Thyroid gland (tissue), 4 donors: ENCODE results near the gene ICAM5. TPM values are rescaled to one million over a fixed set of nuclear protein-coding genes. Genes with fewer than 3 reads are reported as not detected.

Experiments
- DNase-seq, 2 donors: peaks; one replicate each; pipeline ENCODE4 v3.0.0-alpha.2; 2019
- H3K27ac ChIP-seq, 3 donors: fragments of 200-600 bp; sonication (generic); 1 replicate in 2 of 3; 2 replicates in 1 of 3; pipeline ENCODE4 v1.5.1; 2016 to 2019; ENCODE audit warnings: mild to moderate bottlenecking in 1 of 3, moderate library complexity in 1 of 3
- H3K27me3 ChIP-seq: fragments of 200-600 bp; sonication (generic); one replicate; pipeline ENCODE4 v1.5.1; 2019
- H3K36me3 ChIP-seq, 2 donors: fragments of 200-600 bp; sonication (generic); one replicate each; pipeline ENCODE4 v1.5.1; 2016 to 2019
- H3K4me1 ChIP-seq, 2 donors: fragments of 200-600 bp; sonication (generic); one replicate each; pipeline ENCODE4 v1.5.1; 2017 to 2019
- H3K4me3 ChIP-seq, 3 donors: fragments of 200-600 bp; sonication (generic); replicated peaks in 1 of 3; 1 replicate in 2 of 3; 2 replicates in 1 of 3; pipeline ENCODE4 v1.5.1; 2016; ENCODE audit warnings: mild to moderate bottlenecking in 1 of 3
- H3K9me3 ChIP-seq: fragments of 200-600 bp; sonication (generic); one replicate; pipeline ENCODE4 v1.5.1; 2017
- CTCF ChIP-seq, 6 experiments: fragments of 200-600 bp in 3 of 6; fragments of 450-650 bp in 3 of 6; sonication (generic) in 3 of 6; IDR thresholded peaks; one replicate each; pipeline ENCODE4 v1.5.1; 2016 to 2019; ENCODE audit warnings: antibody characterized with exemption in 6 of 6, mild to moderate bottlenecking in 2 of 6, inconsistent platforms in 1 of 6, moderate library complexity in 1 of 6
- POLR2A ChIP-seq, 2 donors: fragments of 450-650 bp; IDR thresholded peaks; one replicate each; pipeline ENCODE4 v1.6.1; 2017; ENCODE audit warnings: antibody characterized with exemption in 2 of 2, mild to moderate bottlenecking in 2 of 2, moderate library complexity in 1 of 2
- WGBS, 2 donors: methylation state at CpG; one replicate each; pipeline ENCODE4 v1.1.5; 2017; 5-methylcytosine and 5-hydroxymethylcytosine counted together
- intact Hi-C: fragments of 100-400 bp; cut with DNase I; formaldehyde crosslinking; loops from one replicate; pipeline ENCODE4 v1.15.1; 2023
- total RNA-seq, 4 donors: library from RNA; depleted of rRNA; stranded (reverse); fragments of >200 nt; gene quantifications; one replicate each; pipeline ENCODE4 v1.2.3, GENCODE V29; 2016

ICAM5 gene
- total RNA-seq, 4 donors from 2014 or later: 1.0 to 1.6 TPM; not detected in 2

DNA sequence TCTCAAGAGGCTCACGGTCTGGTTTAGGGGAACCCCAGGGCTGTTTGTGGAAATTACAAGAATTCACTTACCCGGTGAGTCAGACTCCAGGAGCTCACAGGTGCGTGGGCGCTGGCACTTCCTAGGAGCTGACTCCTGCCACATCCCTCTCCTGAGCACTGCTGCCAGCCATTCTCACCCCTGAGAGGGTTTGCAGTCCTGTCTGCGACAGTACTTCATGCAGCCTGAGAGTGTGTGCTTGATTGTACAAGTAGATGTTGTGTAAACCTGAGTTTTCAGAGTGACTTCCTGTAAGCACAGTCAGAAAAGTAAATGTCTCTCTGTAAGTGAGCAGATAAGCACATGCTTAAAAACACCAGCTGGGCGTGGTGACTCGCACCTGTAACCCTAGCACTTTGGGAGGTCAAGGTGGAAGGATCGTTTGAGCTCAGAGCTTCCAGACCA is 29.6 kb upstream of the ICAM5 start:
- TF ChIP-seq CTCF (IDR thresholded peaks at IDR 0.05) (no peak), POLR2A (IDR thresholded peaks at IDR 0.05) (peak in 1 of 2 donors; percentile 18)
- intact Hi-C loops: no loop called here
- no peaks in the 10 kb centered on the region for H3K9me3 ChIP-seq
- peaks cover 15 to 23% of the 10 kb centered on the region in 2 donors for H3K4me1 ChIP-seq
- H3K27ac ChIP-seq: peak overlapping the region; percentile 44 to 69 (median 57)
- DNase-seq: peak; percentile 94 to 97
- WGBS, 2 donors: 21 to 45% methylated on average over 8 of the region's 8 CpGs
- peaks cover 17 to 26% of the 10 kb centered on the region in 2 donors for H3K36me3 ChIP-seq
- H3K4me3 ChIP-seq: no peak overlapping the region
- no peaks in the 10 kb centered on the region for H3K27me3 ChIP-seq

DNA sequence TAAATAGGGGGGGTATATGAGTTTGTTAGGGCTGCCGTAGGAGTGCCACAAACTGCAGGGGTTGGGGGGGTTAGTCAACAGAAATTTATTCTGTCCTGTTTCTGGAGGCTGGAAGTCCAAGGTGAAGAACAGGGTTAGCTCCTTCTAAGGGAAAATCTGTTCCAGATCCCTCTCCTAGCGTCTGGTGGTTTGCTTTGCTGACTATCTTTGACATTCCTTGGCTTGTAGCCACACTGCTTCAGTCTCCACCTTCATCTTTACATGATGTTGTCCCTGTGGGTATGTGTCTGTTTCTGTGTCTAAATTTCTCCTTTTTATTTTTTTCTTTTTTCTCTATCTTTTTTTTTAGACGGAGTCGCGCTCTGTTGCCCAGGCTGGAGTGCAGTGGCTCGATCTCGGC is 27.0 kb upstream of the ICAM5 start:
- 65 to 72% methylated on average over 7 of the region's 7 CpGs for WGBS, 2 donors
- H3K9me3 ChIP-seq: no peaks in the 10 kb centered on the region
- DNase-seq: no peak

DNA sequence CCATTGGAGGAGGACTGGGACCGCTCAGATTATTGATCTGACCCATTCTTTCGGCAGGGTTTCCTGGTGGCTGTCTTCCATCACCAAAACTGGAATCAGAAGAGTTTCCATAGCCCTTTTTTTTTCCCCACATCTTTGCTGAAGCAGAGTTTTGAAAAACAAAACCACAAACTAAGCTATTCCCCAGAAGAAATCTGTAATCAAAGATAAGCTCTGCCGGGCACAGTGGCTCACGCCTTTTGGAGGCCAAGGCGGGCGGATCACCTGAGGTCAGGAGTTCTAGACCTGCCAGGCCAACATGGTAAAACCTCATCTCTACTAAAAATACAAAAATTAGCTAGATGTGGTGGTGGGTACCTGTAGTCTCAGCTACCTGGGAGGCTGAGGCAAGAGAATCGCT is 23.0 kb upstream of the ICAM5 start:
- TF ChIP-seq POLR2A (IDR thresholded peaks at IDR 0.05): no peak
- TF ChIP-seq CTCF (IDR thresholded peaks at IDR 0.05): no peak
- intact Hi-C loops: no loop called here
- 95 to 96% methylated on average over 7 of the region's 7 CpGs for WGBS, 2 donors

More for the DNA sequence above, 27.0 kb upstream of the ICAM5 start:
- Histone ChIP-seq H3K27ac (no peak overlapping the region), H3K4me1 (peaks cover 15 to 23% of the 10 kb centered on the region in 2 donors), H3K4me3 (no peak overlapping the region), H3K27me3 (no peaks in the 10 kb centered on the region), H3K36me3 (peaks cover 9 to 10% of the 10 kb centered on the region in 2 donors)
- no peak for TF ChIP-seq CTCF (IDR thresholded peaks at IDR 0.05)
- no peak for TF ChIP-seq POLR2A (IDR thresholded peaks at IDR 0.05)
- intact Hi-C loops: no loop called here

DNA sequence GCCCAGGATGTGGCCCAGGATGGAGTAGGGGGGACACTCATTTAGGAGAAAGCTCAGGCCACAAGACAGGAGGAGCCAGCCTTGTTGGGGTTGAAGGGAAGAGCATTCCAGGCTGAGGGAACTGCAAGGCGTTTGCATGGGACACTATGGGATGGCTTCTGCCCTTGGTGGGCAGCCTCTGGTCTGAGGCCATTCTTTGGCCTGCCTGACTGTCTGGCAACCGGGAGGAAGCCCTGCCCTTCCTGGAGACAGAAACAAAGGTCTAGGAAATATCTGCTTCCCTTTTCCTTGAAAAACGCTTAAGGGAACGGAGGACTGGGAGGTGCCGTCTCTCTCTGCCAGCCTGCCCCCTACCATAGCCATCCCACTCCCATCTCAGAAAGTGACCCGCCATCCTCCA is 21.7 kb upstream of the ICAM5 start:
- Histone ChIP-seq H3K27ac (peak overlapping the region; percentile 6 to 48 (median 29)), H3K9me3 (no peaks in the 10 kb centered on the region), H3K4me1 (peaks cover 10 to 21% of the 10 kb centered on the region in 2 donors), H3K4me3 (no peak overlapping the region), H3K36me3 (no peaks in the 10 kb centered on the region), H3K27me3 (no peaks in the 10 kb centered on the region)
- intact Hi-C loops: loop anchor here (2.0 kb wide), 1 partner anchor 121 kb away; no protein-coding TSS in a partner anchor
- no peak for DNase-seq
- TF ChIP-seq CTCF (IDR thresholded peaks at IDR 0.05): no peak
- no peak for TF ChIP-seq POLR2A (IDR thresholded peaks at IDR 0.05)
- 69 to 75% methylated on average over 6 of the region's 6 CpGs for WGBS, 2 donors

More for the DNA sequence above, 23.0 kb upstream of the ICAM5 start:
- no peaks in the 10 kb centered on the region for H3K9me3 ChIP-seq
- no peak for DNase-seq
- no peaks in the 10 kb centered on the region for H3K27me3 ChIP-seq
- no peaks in the 10 kb centered on the region for H3K36me3 ChIP-seq
- H3K4me1 ChIP-seq: peaks cover 10 to 21% of the 10 kb centered on the region in 2 donors
- H3K27ac ChIP-seq: no peak overlapping the region
- no peak overlapping the region for H3K4me3 ChIP-seq

DNA sequence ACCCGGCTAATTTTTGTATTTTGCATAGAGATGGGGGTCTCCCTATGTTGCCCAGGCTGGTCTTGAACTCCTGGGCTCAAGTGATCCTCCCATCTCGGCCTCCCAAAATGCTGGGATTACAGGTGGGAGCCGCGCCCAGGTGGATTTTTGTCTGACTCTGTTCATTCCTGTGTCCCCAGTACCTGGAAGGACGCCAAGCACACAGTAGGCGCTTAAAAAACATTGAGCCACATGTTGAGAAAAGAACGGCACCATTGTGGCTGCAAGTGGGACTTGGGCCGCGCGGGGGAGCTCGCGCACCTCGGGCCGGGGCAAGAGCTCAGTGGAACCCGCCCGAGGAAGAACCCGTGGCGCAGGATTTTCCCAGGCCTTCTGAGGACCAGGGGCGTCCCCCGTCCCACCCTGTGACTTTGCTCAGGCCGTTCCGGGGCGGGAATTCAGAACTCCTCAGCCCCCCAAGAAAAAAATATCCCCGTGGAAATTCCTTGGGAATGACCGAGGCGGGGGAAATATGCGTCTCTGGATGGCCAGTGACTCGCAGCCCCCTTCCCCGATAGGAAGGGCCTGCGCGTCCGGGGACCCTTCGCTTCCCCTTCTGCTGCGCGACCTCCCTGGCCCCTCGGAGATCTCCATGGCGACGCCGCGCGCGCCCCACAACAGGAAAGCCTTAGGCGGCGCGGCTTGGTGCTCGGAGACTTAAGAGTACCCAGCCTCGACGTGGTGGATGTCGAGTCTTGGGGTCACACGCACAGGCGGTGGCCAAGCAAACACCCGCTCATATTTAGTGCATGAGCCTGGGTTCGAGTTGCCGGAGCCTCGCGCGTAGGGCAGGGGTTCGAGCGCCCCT is 20.2 kb upstream of the ICAM5 start:
- no peaks in the 10 kb centered on the region for H3K27me3 ChIP-seq
- peaks cover 10 to 24% of the 10 kb centered on the region in 2 donors for H3K4me1 ChIP-seq
- no peaks in the 10 kb centered on the region for H3K36me3 ChIP-seq
- WGBS, 2 donors: 5 to 7% methylated on average over 32 to 34 of the region's 59 CpGs
- DNase-seq: peak; percentile 77 to 81
- H3K9me3 ChIP-seq: no peaks in the 10 kb centered on the region
- intact Hi-C loops: loop anchor here (2.0 kb wide), 1 partner anchor 119 kb away; no protein-coding TSS in a partner anchor
- H3K27ac ChIP-seq: peak overlapping the region; percentile 65 to 88 (median 79)
- no peak for TF ChIP-seq POLR2A (IDR thresholded peaks at IDR 0.05)
- TF ChIP-seq CTCF (IDR thresholded peaks at IDR 0.05): peak; percentile 70 to 96 (median 90)
- H3K4me3 ChIP-seq: peak overlapping the region in 1 of 3 donors; percentile 32
